Measurements from ENCODE around the gene DNER. TPM values are rescaled to one million over a fixed set of nuclear protein-coding genes. Genes with fewer than 3 reads are reported as not detected.
"Not testable (repeated sequence)": the region's sequence is repeated elsewhere in the genome, so short reads cannot be mapped to it uniquely, and the experiment has no call there.

DNER gene
- total RNA-seq, 2 donors from 2014 or later, result 0.27 to 1.7 TPM

- H3K9ac ChIP-seq (ENCODE audit: low read depth in 2 of 2, low read length in 2 of 2), result no peak overlapping the region
- TF ChIP-seq, protein P1, sequence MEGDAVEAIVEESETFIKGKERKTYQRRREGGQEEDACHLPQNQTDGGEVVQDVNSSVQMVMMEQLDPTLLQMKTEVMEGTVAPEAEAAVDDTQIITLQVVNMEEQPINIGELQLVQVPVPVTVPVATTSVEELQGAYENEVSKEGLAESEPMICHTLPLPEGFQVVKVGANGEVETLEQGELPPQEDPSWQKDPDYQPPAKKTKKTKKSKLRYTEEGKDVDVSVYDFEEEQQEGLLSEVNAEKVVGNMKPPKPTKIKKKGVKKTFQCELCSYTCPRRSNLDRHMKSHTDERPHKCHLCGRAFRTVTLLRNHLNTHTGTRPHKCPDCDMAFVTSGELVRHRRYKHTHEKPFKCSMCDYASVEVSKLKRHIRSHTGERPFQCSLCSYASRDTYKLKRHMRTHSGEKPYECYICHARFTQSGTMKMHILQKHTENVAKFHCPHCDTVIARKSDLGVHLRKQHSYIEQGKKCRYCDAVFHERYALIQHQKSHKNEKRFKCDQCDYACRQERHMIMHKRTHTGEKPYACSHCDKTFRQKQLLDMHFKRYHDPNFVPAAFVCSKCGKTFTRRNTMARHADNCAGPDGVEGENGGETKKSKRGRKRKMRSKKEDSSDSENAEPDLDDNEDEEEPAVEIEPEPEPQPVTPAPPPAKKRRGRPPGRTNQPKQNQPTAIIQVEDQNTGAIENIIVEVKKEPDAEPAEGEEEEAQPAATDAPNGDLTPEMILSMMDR (IDR thresholded peaks at IDR 0.05), result no peak
- no peak overlapping the region for H3K4me3 ChIP-seq
- no peak for DNase-seq
- H3K27ac ChIP-seq, result no peak overlapping the region
- H3K27me3 ChIP-seq, result no peaks in the 10 kb centered on the region
- H3K4me1 ChIP-seq, result no peaks in the 10 kb centered on the region
- H3K36me3 ChIP-seq, result no peaks in the 10 kb centered on the region
- no peaks in the 10 kb centered on the region for H3K9me3 ChIP-seq
- intact Hi-C loops (cut with DNase I), result no loop called here
Measured at GRCh38 chr2:229620759-229621158, 93.6 kb downstream of the DNER start.

GRCh38 chr2:229620289-229620688 is 94.1 kb downstream of the DNER start:
- H3K9ac ChIP-seq (ENCODE audit: low read depth in 2 of 2, low read length in 2 of 2), result no peak overlapping the region
- intact Hi-C loops (cut with DNase I), result no loop called here
- no peaks in the 10 kb centered on the region for H3K9me3 ChIP-seq
- H3K36me3 ChIP-seq, result no peaks in the 10 kb centered on the region
- H3K4me3 ChIP-seq, result no peak overlapping the region
- DNase-seq, result no peak
- TF ChIP-seq, protein P1 (IDR thresholded peaks at IDR 0.05), result no peak
- no peaks in the 10 kb centered on the region for H3K27me3 ChIP-seq
- no peaks in the 10 kb centered on the region for H3K4me1 ChIP-seq
- H3K27ac ChIP-seq, result no peak overlapping the region

DNA sequence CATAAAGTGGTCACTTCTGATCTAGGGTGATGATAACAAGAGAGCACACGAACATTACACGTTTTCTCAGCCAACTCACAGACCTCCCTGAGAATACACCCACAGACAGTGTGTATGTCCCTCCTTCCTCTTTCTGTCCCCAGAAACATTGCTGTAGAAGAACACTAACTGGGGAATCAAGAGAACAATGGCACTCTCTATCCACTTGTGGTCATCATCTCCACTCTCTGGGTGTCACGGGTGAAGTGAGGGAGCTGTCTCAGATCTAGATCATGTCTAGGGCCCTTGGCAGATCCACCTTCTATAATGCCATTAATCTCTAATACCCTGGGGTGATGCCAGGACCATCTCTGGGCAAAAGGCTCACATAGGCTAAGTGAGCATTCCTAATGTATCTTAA is 97.9 kb downstream of the DNER start:
- no peaks in the 10 kb centered on the region for H3K27me3 ChIP-seq
- no peak for DNase-seq
- H3K9me3 ChIP-seq, result no peaks in the 10 kb centered on the region
- no peak overlapping the region for H3K27ac ChIP-seq
- TF ChIP-seq, protein P1 (IDR thresholded peaks at IDR 0.05), result no peak
- H3K4me3 ChIP-seq, result no peak overlapping the region
- no peaks in the 10 kb centered on the region for H3K36me3 ChIP-seq
- no peaks in the 10 kb centered on the region for H3K4me1 ChIP-seq
- intact Hi-C loops (cut with DNase I), result no loop called here
- H3K9ac ChIP-seq (ENCODE audit: low read depth in 2 of 2, low read length in 2 of 2), result no peak overlapping the region

GRCh38 chr2:229614021-229614420 is 100.3 kb downstream of the DNER start:
- H3K27ac ChIP-seq; H3K9me3 ChIP-seq; H3K4me1 ChIP-seq; H3K27me3 ChIP-seq; H3K4me3 ChIP-seq; H3K36me3 ChIP-seq; intact Hi-C loops (cut with DNase I); H3K9ac ChIP-seq (ENCODE audit: low read depth in 2 of 2, low read length in 2 of 2); DNase-seq: not testable (repeated sequence)

DNA sequence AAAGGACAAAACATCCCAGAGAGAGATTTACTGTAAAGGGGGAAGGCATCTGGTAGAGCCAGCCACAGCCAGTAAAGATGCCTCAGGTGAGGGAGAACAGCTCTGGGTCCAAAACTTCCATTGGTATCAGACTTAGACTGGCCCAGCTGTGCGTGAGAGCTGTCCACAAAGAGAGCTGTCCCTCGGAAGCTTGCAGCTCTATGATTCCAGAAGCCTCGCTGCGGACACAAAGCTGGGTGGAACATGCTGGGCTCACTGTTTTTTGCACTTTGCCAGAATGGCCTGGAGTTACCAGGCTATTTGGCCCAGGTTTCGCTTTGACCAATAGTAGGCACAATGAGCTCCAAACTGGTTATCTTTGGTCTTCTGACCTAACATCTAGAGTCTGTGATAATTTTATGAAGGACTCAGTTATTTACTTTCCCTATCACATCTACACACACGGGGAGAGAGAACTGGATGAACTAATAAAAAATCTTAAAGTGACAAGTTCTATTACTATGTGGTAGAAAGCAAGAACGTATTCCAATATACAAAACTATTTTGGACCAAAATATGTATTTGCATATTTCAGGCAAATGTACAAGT is 101.9 kb downstream of the DNER start:
- no peak overlapping the region for H3K4me3 ChIP-seq
- no peaks in the 10 kb centered on the region for H3K4me1 ChIP-seq
- H3K27me3 ChIP-seq, result no peaks in the 10 kb centered on the region
- no peaks in the 10 kb centered on the region for H3K9me3 ChIP-seq
- DNase-seq, result no peak
- TF ChIP-seq, protein P1 (IDR thresholded peaks at IDR 0.05), result no peak
- H3K36me3 ChIP-seq, result no peaks in the 10 kb centered on the region
- intact Hi-C loops (cut with DNase I), result no loop called here
- H3K9ac ChIP-seq (ENCODE audit: low read depth in 2 of 2, low read length in 2 of 2), result no peak overlapping the region
- no peak overlapping the region for H3K27ac ChIP-seq

- no peak overlapping the region for H3K9ac ChIP-seq (ENCODE audit: low read depth in 2 of 2, low read length in 2 of 2)
- H3K36me3 ChIP-seq, result no peaks in the 10 kb centered on the region
- TF ChIP-seq, protein P1 (IDR thresholded peaks at IDR 0.05), result no peak
- no peak overlapping the region for H3K4me3 ChIP-seq
- no peaks in the 10 kb centered on the region for H3K27me3 ChIP-seq
- intact Hi-C loops (cut with DNase I), result no loop called here
- no peaks in the 10 kb centered on the region for H3K9me3 ChIP-seq
- H3K27ac ChIP-seq, result no peak overlapping the region
- H3K4me1 ChIP-seq, result no peaks in the 10 kb centered on the region
- no peak for DNase-seq
Measured at GRCh38 chr2:229611360-229611759, 103.0 kb downstream of the DNER start.

Measured in colonic mucosa (tissue), 4 donors.